Measurements from ENCODE around the gene UST.

DNA sequence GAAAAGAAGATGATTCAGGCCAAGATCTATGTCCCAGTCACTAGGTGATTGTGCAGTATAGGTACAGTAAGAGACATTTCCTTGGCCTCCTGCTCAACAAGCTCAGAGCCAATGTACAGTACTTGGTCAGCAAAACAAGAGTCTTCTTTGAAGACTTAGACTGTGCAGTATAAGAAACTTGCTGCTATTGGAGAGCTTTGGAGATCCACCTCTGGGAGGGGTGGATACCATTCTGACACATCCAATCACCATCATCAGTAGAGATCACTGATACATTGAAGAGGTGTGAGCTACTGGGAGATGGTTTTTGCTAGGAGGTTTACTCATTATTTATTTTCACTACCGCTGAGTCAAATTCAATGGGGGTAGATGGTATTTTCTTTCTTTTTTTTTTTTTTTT lies 77.5 kb downstream of the UST start:
- TF ChIP-seq BHLHE40 (IDR thresholded peaks at IDR 0.05; ENCODE audit: borderline replicate concordance) = no peak
- TF ChIP-seq NFRKB (IDR thresholded peaks at IDR 0.05) = no peak
